HEK293T (cell line): ENCODE data around the gene FAM131C.
"Not testable (repeated sequence)": the region's sequence is repeated elsewhere in the genome, so short reads cannot be mapped to it uniquely, and the experiment has no call there.

ENCODE experiments used
- CTCF ChIA-PET: fragments of 350-600 bp; formaldehyde crosslinking; extraction: SDS; loops from one replicate; lab custom pipeline; 2021; ENCODE audit warnings: antibody characterized with exemption, inconsistent platforms; lab: Yijun Ruan, JAX
- POLR2A ChIA-PET: fragments of 350-600 bp; formaldehyde crosslinking; extraction: SDS; loops from one replicate; lab custom pipeline; 2020; ENCODE audit warnings: antibody characterized with exemption, inconsistent platforms; lab: Yijun Ruan, JAX
- DNase-seq: peaks from one replicate; pipeline ENCODE4 v3.0.0; 2012; ENCODE audit warnings: mixed read lengths; ENCODE audit errors: extremely low spot score
- ARNT ChIP-seq: fragments of 450-650 bp; IDR thresholded peaks from 2 replicates; pipeline ENCODE4 v1.6.1; 2017; ENCODE audit warnings: mild to moderate bottlenecking
- BHLHE40 ChIP-seq: fragments of 450-650 bp; IDR thresholded peaks from 2 replicates; pipeline ENCODE4 v1.6.1; 2016; ENCODE audit warnings: mild to moderate bottlenecking, moderate library complexity, borderline replicate concordance
- CTBP1 ChIP-seq: fragments of 450-650 bp; IDR thresholded peaks from 2 replicates; pipeline ENCODE4 v1.6.1; 2016; ENCODE audit warnings: borderline replicate concordance
- ELF4 ChIP-seq: fragments of 450-650 bp; IDR thresholded peaks from 2 replicates; pipeline ENCODE4 v1.6.1; 2017; ENCODE audit warnings: antibody characterized with exemption
- FOXA1 ChIP-seq: fragments of 450-650 bp; IDR thresholded peaks from 2 replicates; pipeline ENCODE4 v1.6.1; 2016; ENCODE audit warnings: mild to moderate bottlenecking
- FOXK2 ChIP-seq: fragments of 450-650 bp; IDR thresholded peaks from 2 replicates; pipeline ENCODE4 v1.6.1; 2016; ENCODE audit warnings: mild to moderate bottlenecking
- FOXM1 ChIP-seq: fragments of 450-650 bp; IDR thresholded peaks from 2 replicates; pipeline ENCODE4 v1.6.1; 2017; ENCODE audit warnings: mild to moderate bottlenecking, borderline replicate concordance
- HDGF ChIP-seq: fragments of 450-650 bp; IDR thresholded peaks from 2 replicates; pipeline ENCODE4 v1.6.1; 2017; ENCODE audit warnings: antibody characterized with exemption, borderline replicate concordance
- L3MBTL2 ChIP-seq: fragments of 450-650 bp; conservative IDR thresholded peaks from 2 replicates; pipeline ENCODE4 v1.6.1; 2016; ENCODE audit warnings: mild to moderate bottlenecking
- LEF1 ChIP-seq: fragments of 450-650 bp; IDR thresholded peaks from 2 replicates; pipeline ENCODE4 v1.6.1; 2017; ENCODE audit warnings: mild to moderate bottlenecking, borderline replicate concordance
- NFRKB ChIP-seq: fragments of 450-650 bp; IDR thresholded peaks from 2 replicates; pipeline ENCODE4 v1.6.1; 2016; ENCODE audit warnings: mild to moderate bottlenecking, moderate library complexity
- SP1 ChIP-seq: fragments of 450-650 bp; IDR thresholded peaks from 2 replicates; pipeline ENCODE4 v1.6.1; 2017
- SUZ12 ChIP-seq: fragments of 450-650 bp; IDR thresholded peaks from 2 replicates; pipeline ENCODE4 v1.6.1; 2016; ENCODE audit warnings: mild to moderate bottlenecking
- TARDBP ChIP-seq: fragments of 450-650 bp; IDR thresholded peaks from 2 replicates; pipeline ENCODE4 v1.6.1; 2016
- ZNF384 ChIP-seq: fragments of 450-650 bp; IDR thresholded peaks from 2 replicates; pipeline ENCODE4 v1.6.1; 2016
- TF ChIP-seq, protein P1 (sequence below): fragments of 450-650 bp; IDR thresholded peaks from 2 replicates; pipeline ENCODE4 v1.6.1; 2016

Gene FAM131C

DNA sequence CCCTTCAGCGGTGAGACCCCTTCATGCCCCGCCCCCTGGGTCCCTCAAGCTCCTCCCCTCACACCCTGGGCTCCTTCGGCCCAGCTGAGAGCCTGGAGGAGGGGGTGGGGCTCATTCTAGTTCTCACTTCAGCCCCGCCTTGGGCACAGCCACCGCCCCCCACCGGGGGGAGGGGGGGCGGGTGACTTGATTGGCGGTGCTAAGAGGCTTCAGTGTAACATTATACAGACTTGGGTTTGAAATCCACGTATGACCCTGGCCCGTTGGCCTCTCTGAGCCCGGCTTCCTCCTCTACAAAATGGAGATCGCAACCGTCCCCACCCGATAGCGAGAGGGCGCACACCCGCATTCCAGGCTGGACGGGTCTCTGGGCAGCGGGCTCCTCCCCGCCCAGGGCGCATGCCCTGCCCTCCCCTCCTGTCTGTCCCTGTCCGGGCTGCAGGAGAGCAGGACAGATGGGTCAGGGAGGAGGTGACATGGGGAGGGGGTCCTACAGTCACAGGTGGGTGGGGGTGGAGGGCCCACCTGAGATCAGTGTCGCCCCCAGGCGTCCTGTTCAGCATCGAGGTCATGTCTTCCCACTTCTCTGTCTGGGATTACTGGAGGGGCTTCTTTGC, 24.8 kb downstream of the FAM131C start:
- ChIA-PET POLR2A (no interaction called here), CTCF (no interaction called here)
- DNase-seq, result peak; percentile 65
- no peak for TF ChIP-seq NFRKB
- TF ChIP-seq, protein P1, sequence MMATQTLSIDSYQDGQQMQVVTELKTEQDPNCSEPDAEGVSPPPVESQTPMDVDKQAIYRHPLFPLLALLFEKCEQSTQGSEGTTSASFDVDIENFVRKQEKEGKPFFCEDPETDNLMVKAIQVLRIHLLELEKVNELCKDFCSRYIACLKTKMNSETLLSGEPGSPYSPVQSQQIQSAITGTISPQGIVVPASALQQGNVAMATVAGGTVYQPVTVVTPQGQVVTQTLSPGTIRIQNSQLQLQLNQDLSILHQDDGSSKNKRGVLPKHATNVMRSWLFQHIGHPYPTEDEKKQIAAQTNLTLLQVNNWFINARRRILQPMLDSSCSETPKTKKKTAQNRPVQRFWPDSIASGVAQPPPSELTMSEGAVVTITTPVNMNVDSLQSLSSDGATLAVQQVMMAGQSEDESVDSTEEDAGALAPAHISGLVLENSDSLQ, result peak; percentile 62; the same call in 1 of the 2 replicates

DNA sequence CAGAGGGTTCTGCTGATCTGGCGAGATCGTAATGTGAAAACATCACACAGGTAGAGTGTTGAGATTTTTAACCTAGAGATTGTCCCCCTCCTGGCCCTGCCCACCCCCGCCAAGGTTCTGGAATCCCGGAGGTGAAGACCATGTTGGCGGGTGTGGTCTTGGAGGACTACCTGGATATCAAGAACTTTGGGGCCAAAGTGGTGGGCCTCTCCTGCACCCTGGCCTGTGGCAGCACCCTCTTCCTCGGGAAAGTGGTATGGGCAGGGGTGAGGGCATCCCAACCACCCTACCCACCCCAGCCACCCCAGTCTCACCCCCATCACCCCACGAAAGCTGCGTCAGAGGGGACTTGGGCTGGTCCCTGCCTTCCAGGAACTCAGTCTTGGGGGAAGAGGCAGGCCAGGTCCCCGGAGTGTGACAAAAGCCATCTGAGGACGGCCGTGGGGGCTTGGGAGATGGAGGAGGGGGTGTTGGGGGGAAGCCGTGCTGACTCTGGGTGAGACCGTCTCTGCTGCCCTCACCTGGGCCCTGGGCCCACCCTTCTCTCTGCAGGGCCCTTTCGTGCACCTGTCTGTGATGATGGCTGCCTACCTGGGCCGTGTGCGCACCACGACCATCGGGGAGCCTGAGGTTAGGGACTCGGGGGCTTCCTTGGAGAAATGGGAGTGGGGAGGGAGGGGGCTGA, 25.5 kb downstream of the FAM131C start:
- CTCF ChIA-PET, result no interaction called here
- TF ChIP-seq BHLHE40, result no peak
- POLR2A ChIA-PET, result no interaction called here
- DNase-seq, result no peak

DNA sequence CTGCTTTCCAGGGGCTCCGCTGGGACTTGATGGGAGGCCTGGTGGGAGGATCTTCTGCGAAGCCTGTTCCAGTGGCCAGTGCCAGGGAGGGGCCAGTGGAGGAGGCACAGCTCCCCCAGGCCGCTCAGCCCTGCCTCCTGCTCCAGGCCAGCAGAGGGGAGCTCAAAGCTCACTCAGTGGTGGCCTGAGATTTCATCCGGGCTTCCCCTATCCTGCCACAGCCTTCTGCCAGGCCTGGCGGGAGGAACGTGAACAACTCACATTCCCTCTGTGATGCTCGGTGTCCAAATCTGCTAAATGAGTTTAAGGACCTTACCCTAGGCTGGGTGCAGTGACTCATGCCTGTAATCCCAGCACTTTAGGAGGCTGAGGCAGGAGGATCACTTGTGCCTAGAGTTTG, 26.6 kb downstream of the FAM131C start:
- CTCF ChIA-PET, result no interaction called here
- no peak for TF ChIP-seq BHLHE40
- TF ChIP-seq HDGF, result no peak
- POLR2A ChIA-PET, result no interaction called here
- no peak for DNase-seq

DNA sequence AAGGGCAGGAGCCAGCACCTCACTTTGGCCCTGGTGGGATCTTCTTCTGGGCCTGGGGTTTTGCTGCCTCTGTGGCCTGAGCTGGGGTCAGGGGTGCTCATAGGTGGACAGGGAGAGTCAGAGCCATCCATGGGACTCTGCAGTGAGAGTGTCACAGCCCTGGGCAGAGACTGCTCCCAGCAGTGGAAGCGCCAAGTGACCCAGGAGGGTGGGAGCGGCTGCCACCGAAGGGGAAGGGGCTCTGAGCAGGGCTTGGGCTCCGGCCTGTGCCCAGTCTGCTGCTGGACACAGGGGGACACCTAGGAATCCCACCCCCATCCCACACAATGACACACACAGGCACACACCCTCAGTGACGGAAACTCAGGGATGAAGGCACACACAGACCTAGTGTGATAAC, 29.5 kb downstream of the FAM131C start:
- no peak for DNase-seq
- TF ChIP-seq ZNF384, result no peak
- no peak for TF ChIP-seq FOXA1
- TF ChIP-seq HDGF, result no peak
- no peak for TF ChIP-seq TARDBP
- TF ChIP-seq, protein P1, result no peak
- no peak for TF ChIP-seq FOXM1
- TF ChIP-seq SUZ12, result no peak
- ChIA-PET CTCF (interaction anchor here (0.6 to 0.8 kb wide), 2 partner anchors 12 to 36 kb away, joined by 3 read pairs; no protein-coding TSS in a partner anchor), POLR2A (no interaction called here)

DNA sequence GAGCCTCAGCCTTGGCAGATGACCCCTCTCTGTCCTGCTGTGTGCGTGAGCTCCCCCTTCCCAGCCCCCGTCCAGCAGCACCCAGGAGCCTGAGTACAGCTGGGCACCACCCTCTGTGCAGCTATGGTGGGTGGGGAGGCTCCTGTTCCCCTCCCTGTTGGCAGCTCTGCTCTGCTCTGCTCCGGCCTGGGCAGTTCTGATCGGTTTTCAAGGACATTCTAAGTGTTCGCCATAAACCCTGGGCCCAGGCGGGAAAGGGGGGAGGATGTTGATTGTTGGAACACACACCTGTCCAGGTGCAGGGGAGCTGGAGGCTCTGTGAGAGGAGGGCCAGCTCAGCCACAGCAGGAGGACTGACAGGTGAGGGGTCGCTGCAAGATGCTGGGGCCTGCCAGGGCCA, 29.9 kb downstream of the FAM131C start, which contains the start of gene CLCNKB:
Gene CLCNKB (plus strand): TSS at position 262 of the 400 bp plus-strand sequence. CDS start 711 bp downstream, outside the sequence.
- CTCF ChIA-PET, result no interaction called here
- TF ChIP-seq L3MBTL2, result no peak
- no peak for TF ChIP-seq FOXA1
- no peak for TF ChIP-seq NFRKB
- TF ChIP-seq TARDBP, result no peak
- no peak for TF ChIP-seq SP1
- no peak for TF ChIP-seq FOXM1
- no peak for TF ChIP-seq CTBP1
- no peak for TF ChIP-seq FOXK2
- no peak for TF ChIP-seq BHLHE40
- TF ChIP-seq LEF1, result no peak
- TF ChIP-seq, protein P1, result no peak
- TF ChIP-seq ARNT, result no peak
- no peak for TF ChIP-seq ELF4
- no peak for TF ChIP-seq ZNF384
- no peak for TF ChIP-seq SUZ12
- TF ChIP-seq HDGF, result no peak
- POLR2A ChIA-PET, result no interaction called here

DNA sequence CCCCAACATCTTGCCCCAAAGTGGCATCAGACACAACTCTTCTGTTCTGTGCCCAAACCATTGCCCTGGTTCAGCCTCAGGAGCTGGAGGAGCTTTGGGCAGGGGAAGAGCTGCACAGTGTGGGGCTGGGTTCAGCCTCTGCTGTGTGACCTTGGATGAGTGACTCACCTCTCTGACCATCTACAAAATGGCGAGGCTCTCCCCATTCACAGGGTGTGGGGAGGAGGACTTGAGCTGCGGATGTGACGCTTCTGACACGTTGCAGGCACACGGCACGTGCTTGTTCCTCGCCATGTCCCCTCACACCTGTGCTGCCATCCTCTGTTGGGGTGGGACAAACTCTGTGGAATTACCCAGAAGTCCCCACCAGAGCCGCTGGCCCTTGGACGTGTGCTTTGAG, 30.8 kb downstream of the FAM131C start:
- DNase-seq, POLR2A ChIA-PET, CTCF ChIA-PET: not testable (repeated sequence)

More for the DNA sequence above, 29.9 kb downstream of the FAM131C start, which contains the start of gene CLCNKB:
- DNase-seq, result no peak

DNA sequence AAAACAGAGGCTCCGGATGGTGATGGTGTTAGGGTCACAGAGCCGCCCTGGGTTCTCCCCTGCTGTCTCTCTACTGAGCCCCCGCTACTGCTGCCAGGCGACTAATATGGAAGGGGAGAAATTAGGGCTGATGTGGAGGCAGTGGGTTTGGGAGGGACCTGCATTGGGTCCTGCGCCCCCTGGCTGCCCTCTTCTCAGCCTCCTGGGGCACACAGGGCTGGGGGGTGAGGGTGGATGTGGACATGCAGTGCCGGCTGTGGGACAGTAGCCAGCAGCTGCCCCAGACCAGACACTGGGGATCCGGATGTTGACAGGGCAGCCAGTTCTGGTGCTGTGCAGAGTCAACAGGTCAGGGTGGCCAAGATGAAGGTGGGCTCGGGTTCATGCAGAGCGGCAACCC, 31.4 kb downstream of the FAM131C start:
- no peak for DNase-seq
- ChIA-PET POLR2A (no interaction called here), CTCF (no interaction called here)
- TF ChIP-seq BHLHE40 (no peak), FOXA1 (no peak), ARNT (no peak), FOXM1 (no peak), ZNF384 (no peak), SUZ12 (no peak), CTBP1 (no peak), LEF1 (no peak), NFRKB (no peak), TARDBP (no peak), HDGF (no peak)
